Ishikawa (cell line): ENCODE measurements around the gene TMEM114.

Source experiments
- CEBPB ChIP-seq: IDR thresholded peaks from 2 replicates; pipeline ENCODE4 v1.6.1; 2012
- CREB1 ChIP-seq: IDR thresholded peaks from 2 replicates; pipeline ENCODE4 v1.6.1; 2012; ENCODE audit warnings: low read depth
- EP300 ChIP-seq: IDR thresholded peaks from 2 replicates; pipeline ENCODE4 v1.6.1; 2012; ENCODE audit warnings: borderline replicate concordance
- RAD21 ChIP-seq: IDR thresholded peaks from 2 replicates; pipeline ENCODE4 v1.6.1; 2012; ENCODE audit warnings: low read depth
- TAF1 ChIP-seq: IDR thresholded peaks from 2 replicates; pipeline ENCODE4 v1.6.1; 2012; ENCODE audit warnings: low read depth, mild to moderate bottlenecking
- TCF12 ChIP-seq: IDR thresholded peaks from 2 replicates; pipeline ENCODE4 v1.6.1; 2012; ENCODE audit warnings: low read depth
- TEAD4 ChIP-seq: IDR thresholded peaks from 2 replicates; pipeline ENCODE4 v1.6.1; 2012
- YY1 ChIP-seq: IDR thresholded peaks from 2 replicates; pipeline ENCODE4 v1.6.1; 2012; ENCODE audit warnings: low read depth
- ZBTB7A ChIP-seq: IDR thresholded peaks from 2 replicates; pipeline ENCODE4 v1.6.1; 2012; ENCODE audit warnings: low read depth
- TF ChIP-seq, protein P1 (sequence below): IDR thresholded peaks from 2 replicates; pipeline ENCODE4 v1.6.1; 2012; ENCODE audit warnings: low read depth, mild to moderate bottlenecking
- TF ChIP-seq, protein P2 (sequence below): IDR thresholded peaks from 2 replicates; pipeline ENCODE4 v1.6.1; 2012
- TF ChIP-seq, protein P3 (sequence below): IDR thresholded peaks from 2 replicates; pipeline ENCODE4 v1.6.1; 2012

GRCh38 chr16:8622315-8622656 lies 32.0 kb upstream of the TMEM114 start:
- TF ChIP-seq TCF12 (no peak), EP300 (no peak), CEBPB (no peak), YY1 (no peak), TEAD4 (no peak), CREB1 (no peak), RAD21 (no peak), TAF1 (no peak), ZBTB7A (no peak)
- TF ChIP-seq, protein P1, sequence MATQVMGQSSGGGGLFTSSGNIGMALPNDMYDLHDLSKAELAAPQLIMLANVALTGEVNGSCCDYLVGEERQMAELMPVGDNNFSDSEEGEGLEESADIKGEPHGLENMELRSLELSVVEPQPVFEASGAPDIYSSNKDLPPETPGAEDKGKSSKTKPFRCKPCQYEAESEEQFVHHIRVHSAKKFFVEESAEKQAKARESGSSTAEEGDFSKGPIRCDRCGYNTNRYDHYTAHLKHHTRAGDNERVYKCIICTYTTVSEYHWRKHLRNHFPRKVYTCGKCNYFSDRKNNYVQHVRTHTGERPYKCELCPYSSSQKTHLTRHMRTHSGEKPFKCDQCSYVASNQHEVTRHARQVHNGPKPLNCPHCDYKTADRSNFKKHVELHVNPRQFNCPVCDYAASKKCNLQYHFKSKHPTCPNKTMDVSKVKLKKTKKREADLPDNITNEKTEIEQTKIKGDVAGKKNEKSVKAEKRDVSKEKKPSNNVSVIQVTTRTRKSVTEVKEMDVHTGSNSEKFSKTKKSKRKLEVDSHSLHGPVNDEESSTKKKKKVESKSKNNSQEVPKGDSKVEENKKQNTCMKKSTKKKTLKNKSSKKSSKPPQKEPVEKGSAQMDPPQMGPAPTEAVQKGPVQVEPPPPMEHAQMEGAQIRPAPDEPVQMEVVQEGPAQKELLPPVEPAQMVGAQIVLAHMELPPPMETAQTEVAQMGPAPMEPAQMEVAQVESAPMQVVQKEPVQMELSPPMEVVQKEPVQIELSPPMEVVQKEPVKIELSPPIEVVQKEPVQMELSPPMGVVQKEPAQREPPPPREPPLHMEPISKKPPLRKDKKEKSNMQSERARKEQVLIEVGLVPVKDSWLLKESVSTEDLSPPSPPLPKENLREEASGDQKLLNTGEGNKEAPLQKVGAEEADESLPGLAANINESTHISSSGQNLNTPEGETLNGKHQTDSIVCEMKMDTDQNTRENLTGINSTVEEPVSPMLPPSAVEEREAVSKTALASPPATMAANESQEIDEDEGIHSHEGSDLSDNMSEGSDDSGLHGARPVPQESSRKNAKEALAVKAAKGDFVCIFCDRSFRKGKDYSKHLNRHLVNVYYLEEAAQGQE: no peak
- TF ChIP-seq, protein P2, sequence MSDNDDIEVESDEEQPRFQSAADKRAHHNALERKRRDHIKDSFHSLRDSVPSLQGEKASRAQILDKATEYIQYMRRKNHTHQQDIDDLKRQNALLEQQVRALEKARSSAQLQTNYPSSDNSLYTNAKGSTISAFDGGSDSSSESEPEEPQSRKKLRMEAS: no peak
- TF ChIP-seq, protein P3, sequence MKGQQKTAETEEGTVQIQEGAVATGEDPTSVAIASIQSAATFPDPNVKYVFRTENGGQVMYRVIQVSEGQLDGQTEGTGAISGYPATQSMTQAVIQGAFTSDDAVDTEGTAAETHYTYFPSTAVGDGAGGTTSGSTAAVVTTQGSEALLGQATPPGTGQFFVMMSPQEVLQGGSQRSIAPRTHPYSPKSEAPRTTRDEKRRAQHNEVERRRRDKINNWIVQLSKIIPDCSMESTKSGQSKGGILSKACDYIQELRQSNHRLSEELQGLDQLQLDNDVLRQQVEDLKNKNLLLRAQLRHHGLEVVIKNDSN: no peak
